IgD-negative memory B cell (primary cell): ENCODE results near the gene NPHS1. TPM values are rescaled to one million over a fixed set of nuclear protein-coding genes. Genes with fewer than 3 reads are reported as not detected.
A peak's percentile ranks its signal among the peaks of the same experiment; 100 is the strongest.

ENCODE experiments used
- H3K27ac Mint-ChIP-seq, 3 donors: one replicate each; pipeline ENCODE4 v1.8.0; 2020 to 2022; ENCODE audit warnings: mild to moderate bottlenecking in 3 of 3, mixed read lengths in 3 of 3, moderate library complexity in 1 of 3
- H3K27me3 Mint-ChIP-seq: one replicate; pipeline ENCODE4 v1.8.0; 2021; ENCODE audit warnings: mixed read lengths
- H3K36me3 Mint-ChIP-seq: one replicate; pipeline ENCODE4 v1.8.0; 2020; ENCODE audit warnings: mild to moderate bottlenecking, mixed read lengths
- H3K4me1 Mint-ChIP-seq, 3 donors: one replicate each; pipeline ENCODE4 v1.8.0; 2020 to 2022; ENCODE audit warnings: mixed read lengths in 3 of 3, mild to moderate bottlenecking in 1 of 3
- H3K4me3 Mint-ChIP-seq, 4 donors: one replicate each; pipeline ENCODE4 v1.8.0; 2020 to 2022; ENCODE audit warnings: mild to moderate bottlenecking in 4 of 4, mixed read lengths in 4 of 4, moderate library complexity in 3 of 4
- H3K9me3 Mint-ChIP-seq, 3 donors: one replicate each; pipeline ENCODE4 v1.8.0; 2020 to 2021; ENCODE audit warnings: mixed read lengths in 3 of 3, mild to moderate bottlenecking in 1 of 3
- polyA plus RNA-seq: library from polyadenylated mRNA; unstranded; fragments of 300-500 nt; fragmentation: Illumina TruSeq; gene quantifications from one replicate; pipeline ENCODE4 v1.2.3, GENCODE V29; 2021

The NPHS1 gene
- polyA plus RNA-seq, 1 donor from 2014 or later = not detected

- Mint-ChIP-seq H3K9me3 (peaks cover 0 to 7% (median 0%) of the 10 kb centered on the region in 3 donors), H3K36me3 (peaks cover 3% of the 10 kb centered on the region), H3K27me3 (peaks cover 40% of the 10 kb centered on the region), H3K4me3 (peak overlapping the region in 3 of 4 donors; percentile 48 to 88 (median 82)), H3K4me1 (peaks cover 6 to 11% (median 9%) of the 10 kb centered on the region in 3 donors), H3K27ac (no peak overlapping the region)
These were observed 16.6 kb upstream of the NPHS1 start for GRCh38 chr19:35868823-35869326.

GRCh38 chr19:35868172-35868822, 16.0 kb upstream of the NPHS1 start, which contains the start of gene APLP1:
Gene APLP1, plus strand, starts transcription at chr19:35868574. Its CDS starts 63 bp downstream, at chr19:35868637.
- peaks cover 42% of the 10 kb centered on the region for H3K27me3 Mint-ChIP-seq
- H3K36me3 Mint-ChIP-seq = peaks cover 3% of the 10 kb centered on the region
- H3K9me3 Mint-ChIP-seq = peaks cover 0 to 7% (median 0%) of the 10 kb centered on the region in 3 donors
- peak within 1 kb of the TSS in 1 of 3 donors; percentile 47 for H3K27ac Mint-ChIP-seq
- H3K4me3 Mint-ChIP-seq = peak within 1 kb of the TSS in 3 of 4 donors; percentile 48 to 88 (median 83)
- peaks cover 6 to 11% (median 9%) of the 10 kb centered on the region in 3 donors for H3K4me1 Mint-ChIP-seq

GRCh38 chr19:35863018-35863417, 10.7 kb upstream of the NPHS1 start:
- Mint-ChIP-seq H3K27me3 (peaks cover 55% of the 10 kb centered on the region), H3K4me3 (no peak overlapping the region), H3K9me3 (peaks cover 0 to 4% (median 0%) of the 10 kb centered on the region in 3 donors), H3K27ac (no peak overlapping the region), H3K4me1 (no peaks in the 10 kb centered on the region), H3K36me3 (peaks cover 2% of the 10 kb centered on the region)

GRCh38 chr19:35862528-35862927, 10.2 kb upstream of the NPHS1 start:
- H3K4me3 Mint-ChIP-seq = no peak overlapping the region
- peaks cover 0 to 2% (median 2%) of the 10 kb centered on the region in 3 donors for H3K4me1 Mint-ChIP-seq
- H3K36me3 Mint-ChIP-seq = peaks cover 2% of the 10 kb centered on the region
- H3K27me3 Mint-ChIP-seq = peaks cover 55% of the 10 kb centered on the region
- no peak overlapping the region for H3K27ac Mint-ChIP-seq
- H3K9me3 Mint-ChIP-seq = peaks cover 0 to 3% (median 0%) of the 10 kb centered on the region in 3 donors

GRCh38 chr19:35861640-35862160, 9.4 kb upstream of the NPHS1 start:
- Mint-ChIP-seq H3K27me3 (peaks cover 61% of the 10 kb centered on the region), H3K27ac (no peak overlapping the region), H3K36me3 (peaks cover 2% of the 10 kb centered on the region), H3K9me3 (peaks cover 0 to 2% (median 0%) of the 10 kb centered on the region in 3 donors), H3K4me3 (no peak overlapping the region), H3K4me1 (peaks cover 0 to 7% (median 4%) of the 10 kb centered on the region in 3 donors)

- no peak overlapping the region for H3K4me3 Mint-ChIP-seq
- H3K27me3 Mint-ChIP-seq = peaks cover 57% of the 10 kb centered on the region
- peaks cover 0 to 2% (median 0%) of the 10 kb centered on the region in 3 donors for H3K9me3 Mint-ChIP-seq
- H3K27ac Mint-ChIP-seq = peak overlapping the region in 1 of 3 donors; percentile 83
- H3K36me3 Mint-ChIP-seq = peaks cover 2% of the 10 kb centered on the region
- H3K4me1 Mint-ChIP-seq = peaks cover 0 to 7% (median 4%) of the 10 kb centered on the region in 3 donors
These were observed 8.7 kb upstream of the NPHS1 start for GRCh38 chr19:35860818-35861639.

GRCh38 chr19:35860436-35860817, 8.1 kb upstream of the NPHS1 start:
- H3K27me3 Mint-ChIP-seq = peaks cover 56% of the 10 kb centered on the region
- H3K36me3 Mint-ChIP-seq = peaks cover 2% of the 10 kb centered on the region
- peaks cover 0 to 7% (median 4%) of the 10 kb centered on the region in 3 donors for H3K4me1 Mint-ChIP-seq
- H3K4me3 Mint-ChIP-seq = peak overlapping the region in 1 of 4 donors; percentile 80
- peaks cover 0 to 1% (median 0%) of the 10 kb centered on the region in 3 donors for H3K9me3 Mint-ChIP-seq
- no peak overlapping the region for H3K27ac Mint-ChIP-seq

- H3K4me1 Mint-ChIP-seq = peaks cover 0 to 9% (median 4%) of the 10 kb centered on the region in 3 donors
- H3K9me3 Mint-ChIP-seq = no peaks in the 10 kb centered on the region
- peaks cover 63% of the 10 kb centered on the region for H3K27me3 Mint-ChIP-seq
- peaks cover 2% of the 10 kb centered on the region for H3K36me3 Mint-ChIP-seq
- no peak overlapping the region for H3K4me3 Mint-ChIP-seq
- H3K27ac Mint-ChIP-seq = no peak overlapping the region
These were observed 7.1 kb upstream of the NPHS1 start for GRCh38 chr19:35859414-35859813.

- peaks cover 0 to 9% (median 4%) of the 10 kb centered on the region in 3 donors for H3K4me1 Mint-ChIP-seq
- peaks cover 2% of the 10 kb centered on the region for H3K36me3 Mint-ChIP-seq
- peak overlapping the region in 1 of 4 donors; percentile 28 for H3K4me3 Mint-ChIP-seq
- peaks cover 0 to 2% (median 0%) of the 10 kb centered on the region in 3 donors for H3K9me3 Mint-ChIP-seq
- H3K27me3 Mint-ChIP-seq = peaks cover 65% of the 10 kb centered on the region
- H3K27ac Mint-ChIP-seq = no peak overlapping the region
These were observed 6.0 kb upstream of the NPHS1 start for GRCh38 chr19:35858311-35858710.

GRCh38 chr19:35856546-35857149, 4.3 kb upstream of the NPHS1 start, which contains the start of gene KIRREL2:
Gene KIRREL2, plus strand, starts transcription at chr19:35856911. Its CDS starts 209 bp downstream, at chr19:35857120.
- peaks cover 3 to 9% (median 4%) of the 10 kb centered on the region in 3 donors for H3K4me1 Mint-ChIP-seq
- H3K4me3 Mint-ChIP-seq = peak within 1 kb of the TSS; percentile 73 to 90 (median 80)
- H3K27me3 Mint-ChIP-seq = peaks cover 57% of the 10 kb centered on the region
- peaks cover 2% of the 10 kb centered on the region for H3K36me3 Mint-ChIP-seq
- peak within 1 kb of the TSS in 1 of 3 donors; percentile 87 for H3K27ac Mint-ChIP-seq
- peaks cover 0 to 3% (median 0%) of the 10 kb centered on the region in 3 donors for H3K9me3 Mint-ChIP-seq

GRCh38 chr19:35853038-35853756, 893 bp upstream of the NPHS1 start:
- peaks cover 39% of the 10 kb centered on the region for H3K27me3 Mint-ChIP-seq
- H3K27ac Mint-ChIP-seq = no peak overlapping the region
- H3K36me3 Mint-ChIP-seq = no peaks in the 10 kb centered on the region
- H3K4me3 Mint-ChIP-seq = no peak overlapping the region
- H3K9me3 Mint-ChIP-seq = peaks cover 0 to 3% (median 0%) of the 10 kb centered on the region in 3 donors
- peaks cover 3 to 9% (median 4%) of the 10 kb centered on the region in 3 donors for H3K4me1 Mint-ChIP-seq

- Mint-ChIP-seq H3K9me3 (peaks cover 0 to 3% (median 0%) of the 10 kb centered on the region in 3 donors), H3K36me3 (no peaks in the 10 kb centered on the region), H3K27me3 (peaks cover 36% of the 10 kb centered on the region)
These were observed 883 bp downstream of the NPHS1 start for GRCh38 chr19:35851213-35852028.

GRCh38 chr19:35848919-35849505, 3.3 kb downstream of the NPHS1 start:
- Mint-ChIP-seq H3K9me3 (peaks cover 0 to 6% (median 0%) of the 10 kb centered on the region in 3 donors), H3K4me1 (peaks cover 6 to 8% (median 8%) of the 10 kb centered on the region in 3 donors), H3K27ac (no peak overlapping the region), H3K36me3 (no peaks in the 10 kb centered on the region), H3K27me3 (peaks cover 39% of the 10 kb centered on the region), H3K4me3 (no peak overlapping the region)

More at GRCh38 chr19:35851213-35852028, 883 bp downstream of the NPHS1 start:
- H3K4me1 Mint-ChIP-seq = peaks cover 3 to 4% (median 4%) of the 10 kb centered on the region in 3 donors
- peak overlapping the region in 1 of 3 donors; percentile 31 for H3K27ac Mint-ChIP-seq
- no peak overlapping the region for H3K4me3 Mint-ChIP-seq
